Esophagus muscularis mucosa (tissue), 4 donors: ENCODE results near the gene NOS3. TPM values are rescaled to one million over a fixed set of nuclear protein-coding genes. Genes with fewer than 3 reads are reported as not detected.
A peak's percentile ranks its signal among the peaks of the same experiment; 100 is the strongest.

Experiments used
- DNase-seq: peaks from one replicate; pipeline ENCODE4 v3.0.0-alpha.2; 2017; ENCODE audit errors: extremely low spot score
- H3K27ac ChIP-seq, 4 donors: fragments of 200-600 bp; sonication (generic); replicated peaks in 1 of 4; 1 replicate in 3 of 4; 2 replicates in 1 of 4; pipeline ENCODE4 v1.5.1; 2016 to 2019; ENCODE audit warnings: mild to moderate bottlenecking in 1 of 4
- H3K27me3 ChIP-seq, 4 donors: fragments of 200-600 bp; sonication (generic); one replicate each; pipeline versions ENCODE4 v1.5.1 to v1.6.0; 2016 to 2019
- H3K36me3 ChIP-seq, 4 donors: fragments of 200-600 bp; sonication (generic); one replicate each; pipeline ENCODE4 v1.5.1; 2016 to 2019
- H3K4me1 ChIP-seq, 4 donors: fragments of 200-600 bp; sonication (generic); one replicate each; pipeline ENCODE4 v1.5.1; 2016 to 2019
- H3K4me3 ChIP-seq, 4 donors: fragments of 200-600 bp; sonication (generic); 1 replicate in 2 of 4; 2 replicates in 2 of 4; pipeline ENCODE4 v1.5.1; 2016 to 2019; ENCODE audit warnings: mild to moderate bottlenecking in 4 of 4, moderate library complexity in 1 of 4
- H3K9me3 ChIP-seq, 4 donors: fragments of 200-600 bp; sonication (generic); 1 replicate in 3 of 4; 2 replicates in 1 of 4; pipeline ENCODE4 v1.5.1; 2016 to 2019
- CTCF ChIP-seq, 3 experiments: fragments of 200-600 bp in 2 of 3; fragments of 450-650 bp in 1 of 3; sonication (generic) in 2 of 3; IDR thresholded peaks; one replicate each; pipeline ENCODE4 v1.5.1; 2017 to 2019; ENCODE audit warnings: antibody characterized with exemption in 3 of 3, mild to moderate bottlenecking in 2 of 3, moderate library complexity in 1 of 3
- EP300 ChIP-seq: sonication (generic); formaldehyde crosslinking; IDR thresholded peaks from one replicate; pipeline ENCODE4 v1.6.1; 2017; ENCODE audit warnings: antibody characterized with exemption
- POLR2A ChIP-seq: fragments of 450-650 bp; IDR thresholded peaks from one replicate; pipeline ENCODE4 v1.6.1; 2017; ENCODE audit warnings: antibody characterized with exemption, moderate library complexity, mild to moderate bottlenecking, low read depth
- POLR2AphosphoS5 ChIP-seq, 2 donors: sonication (generic); formaldehyde crosslinking; IDR thresholded peaks; one replicate each; pipeline ENCODE4 v1.6.1; 2017; ENCODE audit warnings: antibody characterized with exemption in 2 of 2
- WGBS: methylation state at CpG from one replicate; pipeline ENCODE4 v1.1.5; 2018; 5-methylcytosine and 5-hydroxymethylcytosine counted together
- intact Hi-C: fragments of 100-400 bp; cut with DNase I; formaldehyde crosslinking; loops from one replicate; pipeline ENCODE4 v1.15.1; 2023
- total RNA-seq, 4 donors: library from RNA; depleted of rRNA; stranded (reverse); fragments of >200 nt; gene quantifications; one replicate each; pipeline versions ENCODE4 v1.1.0 to v1.2.1, GENCODE V29; 2016

NOS3 gene
- total RNA-seq, 4 donors from 2014 or later = 3.7 to 20.2 (median 16.2) TPM

GRCh38 chr7:150961510-150962289 lies 29.1 kb upstream of the NOS3 start:
- DNase-seq = no peak
- no peak overlapping the region for H3K4me3 ChIP-seq
- peak overlapping the region; percentile 79 to 82 (median 80) for H3K27ac ChIP-seq
- intact Hi-C loops = loop anchor here (2.0 kb wide), 1 partner anchor 25 kb away; no protein-coding TSS in a partner anchor
- peaks cover 67 to 84% (median 78%) of the 10 kb centered on the region in 4 donors for H3K4me1 ChIP-seq
- peaks cover 0 to 14% (median 0%) of the 10 kb centered on the region in 4 donors for H3K27me3 ChIP-seq
- WGBS = 63% methylated on average over 14 of the region's 17 CpGs
- H3K9me3 ChIP-seq = no peaks in the 10 kb centered on the region
- TF ChIP-seq POLR2AphosphoS5 (IDR thresholded peaks at IDR 0.05) (peak in 1 of 2 donors; percentile 23), EP300 (no peak)
- H3K36me3 ChIP-seq = peaks cover 0 to 5% (median 0%) of the 10 kb centered on the region in 4 donors

- Histone ChIP-seq H3K4me3 (no peak overlapping the region), H3K36me3 (peaks cover 0 to 5% (median 0%) of the 10 kb centered on the region in 4 donors), H3K4me1 (peaks cover 61 to 84% (median 78%) of the 10 kb centered on the region in 4 donors), H3K9me3 (no peaks in the 10 kb centered on the region), H3K27me3 (peaks cover 0 to 14% (median 0%) of the 10 kb centered on the region in 4 donors), H3K27ac (peak overlapping the region; percentile 79 to 82 (median 80))
- DNase-seq = no peak
- TF ChIP-seq POLR2AphosphoS5 (IDR thresholded peaks at IDR 0.05) (no peak), EP300 (no peak), CTCF (IDR thresholded peaks at IDR 0.05) (no peak), POLR2A (no peak)
- WGBS = 71% methylated on average over 1 of the region's 2 CpGs
- intact Hi-C loops = loop anchor here (2.0 kb wide), 1 partner anchor 25 kb away; no protein-coding TSS in a partner anchor
Observed at GRCh38 chr7:150962290-150962552, 28.6 kb upstream of the NOS3 start.

GRCh38 chr7:150962553-150963399 lies 28.0 kb upstream of the NOS3 start:
- H3K36me3 ChIP-seq = peaks cover 0 to 5% (median 0%) of the 10 kb centered on the region in 4 donors
- peak overlapping the region; percentile 79 to 82 (median 80) for H3K27ac ChIP-seq
- no peak overlapping the region for H3K4me3 ChIP-seq
- TF ChIP-seq POLR2AphosphoS5 (IDR thresholded peaks at IDR 0.05) (peak in 1 of 2 donors; percentile 7), EP300 (no peak), CTCF (IDR thresholded peaks at IDR 0.05) (peak; percentile 95 to 99 (median 96))
- H3K4me1 ChIP-seq = peaks cover 56 to 84% (median 78%) of the 10 kb centered on the region in 4 donors
- H3K9me3 ChIP-seq = no peaks in the 10 kb centered on the region
- H3K27me3 ChIP-seq = peaks cover 0 to 14% (median 0%) of the 10 kb centered on the region in 4 donors
- WGBS = 22% methylated on average over 19 of the region's 23 CpGs
- DNase-seq = no peak
- intact Hi-C loops = loop anchor here (2.0 kb wide), 1 partner anchor 24 kb away; no protein-coding TSS in a partner anchor

GRCh38 chr7:150963707-150964559 lies 26.9 kb upstream of the NOS3 start:
- H3K27ac ChIP-seq = peak overlapping the region; percentile 64 to 82 (median 80)
- peaks cover 64 to 87% (median 84%) of the 10 kb centered on the region in 4 donors for H3K4me1 ChIP-seq

More at GRCh38 chr7:150963707-150964559, 26.9 kb upstream of the NOS3 start:
- DNase-seq = no peak
- peaks cover 0 to 9% (median 0%) of the 10 kb centered on the region in 4 donors for H3K27me3 ChIP-seq
- H3K9me3 ChIP-seq = no peaks in the 10 kb centered on the region
- no peak overlapping the region for H3K4me3 ChIP-seq
- 78% methylated on average over 14 of the region's 18 CpGs for WGBS
- TF ChIP-seq CTCF (IDR thresholded peaks at IDR 0.05) = no peak
- TF ChIP-seq EP300 = no peak
- no peak for TF ChIP-seq POLR2A
- TF ChIP-seq POLR2AphosphoS5 (IDR thresholded peaks at IDR 0.05) = no peak
- intact Hi-C loops = loop anchor here (2.0 kb wide), 1 partner anchor 23 kb away; no protein-coding TSS in a partner anchor
- H3K36me3 ChIP-seq = peaks cover 0 to 5% (median 0%) of the 10 kb centered on the region in 4 donors
